OCI-LY3 (cell line): Measurements from ENCODE around the gene BICRA.

ENCODE experiments used
- CTCF ChIP-seq: fragments of 200-600, 300-600 bp; sonication (generic); IDR thresholded peaks from 2 replicates; pipeline ENCODE4 v1.5.1; 2014; ENCODE audit warnings: antibody characterized with exemption, low read length, low read depth
- EZH2phosphoT487 ChIP-seq: fragments of 200-600 bp; shearing (Covaris generic); IDR thresholded peaks from 2 replicates; pipeline ENCODE4 v1.6.1; 2018; ENCODE audit warnings: antibody characterized with exemption, mixed run types, low read depth

GRCh38 chr19:47695533-47696262 is 86.8 kb downstream of the BICRA start:
- no peak for TF ChIP-seq CTCF
- TF ChIP-seq EZH2phosphoT487, result no peak
